H9 (cell line): ENCODE results near the gene CD4. TPM values are rescaled to one million over a fixed set of nuclear protein-coding genes. Genes with fewer than 3 reads are reported as not detected.
A peak's percentile ranks its signal among the peaks of the same experiment; 100 is the strongest.

Experiments used
- DNase-seq: peaks from one replicate; pipeline ENCODE4 v3.0.0-alpha.2; 2017
- H2AFZ ChIP-seq: one replicate; pipeline ENCODE4 v1.6.1; 2013; ENCODE audit warnings: mild to moderate bottlenecking, low read length, control low read depth, moderate library complexity
- H2AK5ac ChIP-seq: 2 replicates; pipeline ENCODE4 v1.6.1; 2013; ENCODE audit warnings: low read length, control low read depth, mixed read lengths; ENCODE audit not compliant: insufficient read length
- H2BK120ac ChIP-seq: one replicate; pipeline ENCODE4 v1.6.1; 2013; ENCODE audit warnings: low read depth, mild to moderate bottlenecking, low read length, control low read depth, inconsistent platforms; ENCODE audit not compliant: poor library complexity, severe bottlenecking
- H2BK12ac ChIP-seq: 2 replicates; pipeline ENCODE4 v1.6.1; 2013; ENCODE audit warnings: low read length, control low read depth, mixed read lengths, low read depth; ENCODE audit not compliant: insufficient read length
- H2BK15ac ChIP-seq: 2 replicates; pipeline ENCODE4 v1.6.1; 2013; ENCODE audit warnings: low read depth, low read length, control low read depth
- H2BK20ac ChIP-seq: one replicate; pipeline ENCODE4 v1.6.1; 2013; ENCODE audit warnings: low read depth, mild to moderate bottlenecking, low read length, control low read depth, inconsistent platforms; ENCODE audit not compliant: poor library complexity, severe bottlenecking
- H2BK5ac ChIP-seq: 2 replicates; pipeline ENCODE4 v1.6.1; 2013; ENCODE audit warnings: low read length, control low read depth, mixed read lengths; ENCODE audit not compliant: insufficient read length
- H3K14ac ChIP-seq: 2 replicates; pipeline ENCODE4 v1.6.1; 2013; ENCODE audit warnings: low read length, control low read depth; ENCODE audit not compliant: insufficient read depth
- H3K18ac ChIP-seq: 2 replicates; pipeline ENCODE4 v1.6.1; 2013; ENCODE audit warnings: low read depth, mild to moderate bottlenecking, mixed read lengths, low read length, control low read depth; ENCODE audit not compliant: insufficient read length
- H3K23ac ChIP-seq: 2 replicates; pipeline ENCODE4 v1.6.1; 2013; ENCODE audit warnings: low read length, control low read depth, mixed read lengths, low read depth; ENCODE audit not compliant: insufficient read length
- H3K23me2 ChIP-seq: 2 replicates; pipeline ENCODE4 v1.6.1; 2013; ENCODE audit warnings: low read depth, mild to moderate bottlenecking, mixed read lengths, low read length, control low read depth; ENCODE audit not compliant: insufficient read length, poor library complexity, severe bottlenecking
- H3K27ac ChIP-seq: 2 replicates; pipeline ENCODE4 v1.5.1; 2013; ENCODE audit warnings: low read length, control low read depth, mixed read lengths, low read depth; ENCODE audit not compliant: insufficient read length
- H3K27me3 ChIP-seq: 2 replicates; pipeline ENCODE4 v1.6.1; 2013; ENCODE audit warnings: low read length, control low read depth, inconsistent platforms; ENCODE audit not compliant: insufficient read depth
- H3K4ac ChIP-seq: 2 replicates; pipeline ENCODE4 v1.6.1; 2013; ENCODE audit warnings: low read depth, mild to moderate bottlenecking, control low read depth, inconsistent platforms, low read length, moderate library complexity
- H3K4me1 ChIP-seq: 2 replicates; pipeline ENCODE4 v1.6.1; 2013; ENCODE audit warnings: low read length, control low read depth, inconsistent platforms; ENCODE audit not compliant: insufficient read depth
- H3K4me2 ChIP-seq: 2 replicates; pipeline ENCODE4 v1.6.1; 2013; ENCODE audit warnings: low read length, control low read depth, mixed read lengths; ENCODE audit not compliant: insufficient read length, insufficient read depth
- H3K56ac ChIP-seq: 2 replicates; pipeline ENCODE4 v1.6.1; 2013; ENCODE audit warnings: low read depth, mild to moderate bottlenecking, mixed read lengths, low read length, control low read depth; ENCODE audit not compliant: insufficient read length
- H3K79me1 ChIP-seq: 2 replicates; pipeline ENCODE4 v1.6.1; 2013; ENCODE audit warnings: low read depth, mild to moderate bottlenecking, moderate library complexity, low read length, control low read depth, inconsistent platforms; ENCODE audit not compliant: insufficient read depth, poor library complexity, severe bottlenecking
- H3K79me2 ChIP-seq: 2 replicates; pipeline ENCODE4 v1.6.1; 2013; ENCODE audit warnings: low read length, control low read depth, inconsistent platforms; ENCODE audit not compliant: insufficient read depth
- H3K9ac ChIP-seq: 2 replicates; pipeline ENCODE4 v1.6.1; 2013; ENCODE audit warnings: low read length, control low read depth, mixed read lengths; ENCODE audit not compliant: insufficient read length; ENCODE audit errors: extremely low read depth
- H3K9me3 ChIP-seq: one replicate; pipeline ENCODE4 v1.6.1; 2013; ENCODE audit warnings: low read depth, low read length, inconsistent platforms; ENCODE audit not compliant: control insufficient read depth
- H3T11ph ChIP-seq: one replicate; pipeline ENCODE4 v1.6.1; 2013; ENCODE audit warnings: mild to moderate bottlenecking, low read length, control low read depth, inconsistent platforms
- H4K20me1 ChIP-seq: one replicate; pipeline ENCODE4 v1.6.1; 2013; ENCODE audit not compliant: control insufficient read depth, insufficient read length, insufficient read depth
- H4K5ac ChIP-seq: 2 replicates; pipeline ENCODE4 v1.6.1; 2013; ENCODE audit warnings: low read depth, mild to moderate bottlenecking, mixed read lengths, low read length, control low read depth; ENCODE audit not compliant: insufficient read length
- H4K8ac ChIP-seq: replicated peaks from 2 replicates; pipeline ENCODE4 v1.6.1; 2013; ENCODE audit warnings: low read length, control low read depth, mixed read lengths, low read depth; ENCODE audit not compliant: insufficient read length
- H4K91ac ChIP-seq: 2 replicates; pipeline ENCODE4 v1.6.1; 2013; ENCODE audit warnings: low read depth, mild to moderate bottlenecking, moderate library complexity, mixed read lengths, low read length, control low read depth; ENCODE audit not compliant: insufficient read length
- H3K27ac Mint-ChIP-seq, 3 experiments: 2 replicates in 2 of 3; 3 replicates in 1 of 3; pipeline ENCODE4 v1.8.0; 2020 to 2021; ENCODE audit warnings: mixed read lengths in 3 of 3, mild to moderate bottlenecking in 1 of 3, moderate library complexity in 1 of 3
- H3K27me3 Mint-ChIP-seq: 2 replicates; pipeline ENCODE4 v1.8.0; 2021; ENCODE audit warnings: low read depth, mild to moderate bottlenecking, moderate library complexity, mixed read lengths
- H3K36me3 Mint-ChIP-seq, 3 experiments: 2 replicates in 2 of 3; 3 replicates in 1 of 3; pipeline ENCODE4 v1.8.0; 2020 to 2021; ENCODE audit warnings: low read depth in 3 of 3, mixed read lengths in 3 of 3; ENCODE audit not compliant: insufficient read depth in 1 of 3
- H3K4me1 Mint-ChIP-seq, 2 experiments: 2 replicates each; pipeline ENCODE4 v1.8.0; 2020; ENCODE audit warnings: mixed read lengths in 2 of 2
- H3K4me3 Mint-ChIP-seq, 2 experiments: 2 replicates in 1 of 2; 3 replicates in 1 of 2; pipeline ENCODE4 v1.8.0; 2020 to 2021; ENCODE audit warnings: mild to moderate bottlenecking in 2 of 2, mixed read lengths in 2 of 2, moderate library complexity in 1 of 2
- H3K9me3 Mint-ChIP-seq, 2 experiments: 2 replicates in 1 of 2; 3 replicates in 1 of 2; pipeline ENCODE4 v1.8.0; 2020; ENCODE audit warnings: mild to moderate bottlenecking in 2 of 2, mixed read lengths in 2 of 2, moderate library complexity in 1 of 2
- CTCF ChIP-seq: fragments of 200-600 bp; sonication (generic); conservative IDR thresholded peaks from 3 replicates; pipeline ENCODE4 v1.8.0; 2021; ENCODE audit warnings: antibody characterized with exemption, mild to moderate bottlenecking
- WGBS: extraction: QIAGEN DNeasy Blood & Tissue Kit; methylation state at CpG from one replicate; pipeline ENCODE4 v1.1.7; 2013; ENCODE audit warnings: missing lambda C conversion rate, low lambda C conversion rate, mixed read lengths; ENCODE audit not compliant: insufficient read length; ENCODE audit errors: extremely low coverage; 5-methylcytosine and 5-hydroxymethylcytosine counted together
- total RNA-seq: library from RNA; stranded (reverse); gene quantifications from 2 replicates; pipeline ENCODE4 v1.2.1, GENCODE V29; 2021

Gene CD4
- total RNA-seq, 1 experiment from 2014 or later: 1.1 TPM

- Histone ChIP-seq H2BK15ac (no peak overlapping the region), H4K91ac (no peak overlapping the region), H3K9ac (no peak overlapping the region), H3K4me2 (no peak overlapping the region), H3K27ac (no peak overlapping the region), H3K27me3 (no peaks in the 10 kb centered on the region), H2AFZ (no peak overlapping the region), H3K18ac (no peak overlapping the region), H2BK5ac (no peak overlapping the region), H4K5ac (no peak overlapping the region), H3K4me1 (peaks cover 5% of the 10 kb centered on the region; the same call in 1 of the 2 replicates), H3K79me1 (no peaks in the 10 kb centered on the region), H3K9me3 (no peaks in the 10 kb centered on the region), H3K4ac (no peak overlapping the region), H3K56ac (no peak overlapping the region), H2AK5ac (no peak overlapping the region), H4K8ac (no peak overlapping the region), H3K14ac (no peak overlapping the region), H3K23ac (no peak overlapping the region), H3T11ph (no peak overlapping the region), H4K20me1 (no peaks in the 10 kb centered on the region), H3K79me2 (no peaks in the 10 kb centered on the region), H2BK120ac (no peak overlapping the region), H2BK12ac (no peak overlapping the region), H3K23me2 (no peaks in the 10 kb centered on the region), H2BK20ac (no peak overlapping the region)
- Mint-ChIP-seq H3K4me3 (peak overlapping the region in 1 of 2 experiments; percentile 19; a peak in 1 of 5 replicates), H3K4me1 (peaks cover 20 to 25% of the 10 kb centered on the region in 2 experiments), H3K9me3 (no peaks in the 10 kb centered on the region), H3K27me3 (peaks cover 10% of the 10 kb centered on the region), H3K36me3 (no peaks in the 10 kb centered on the region), H3K27ac (peak overlapping the region; percentile 27 to 85 (median 71); a peak in 4 of 7 replicates)
- peak; percentile 34 for DNase-seq
- WGBS: no CpG with 5 or more reads among the region's 9 CpGs
- no peak for TF ChIP-seq CTCF
These were observed 2.8 kb upstream of the CD4 start for GRCh38 chr12:6786416-6787094.
